Stimulated activated naive B cell treated with anti-CD40 and anti-IgM and Interleukin-4, amounts not matched to agents 10 μg/mL and 1 μg/mL and 100 μg/mL, for 72 hours (primary cell): Measurements from ENCODE around the gene IFNA13.
A peak's percentile ranks its signal among the peaks of the same experiment; 100 is the strongest.

ENCODE experiments used
- ATAC-seq, 2 donors: fragments of 150-1000 bp; cut with Tn5 transposase; replicated peaks; 2 replicates each; pipeline ENCODE4 v1.10.0; 2021; ENCODE audit warnings: moderate library complexity in 1 of 2
- DNase-seq: peaks from one replicate; pipeline ENCODE4 v3.0.0; 2021
- H3K27ac Mint-ChIP-seq: one replicate; pipeline ENCODE4 v1.8.0; 2022; ENCODE audit warnings: mild to moderate bottlenecking, mixed read lengths
- H3K27me3 Mint-ChIP-seq, 2 donors: one replicate each; pipeline ENCODE4 v1.8.0; 2022; ENCODE audit warnings: mixed read lengths in 2 of 2
- H3K36me3 Mint-ChIP-seq, 2 donors: one replicate each; pipeline ENCODE4 v1.8.0; 2022; ENCODE audit warnings: mixed read lengths in 2 of 2, mild to moderate bottlenecking in 1 of 2
- H3K4me1 Mint-ChIP-seq, 2 donors: one replicate each; pipeline ENCODE4 v1.8.0; 2022; ENCODE audit warnings: mixed read lengths in 2 of 2, mild to moderate bottlenecking in 1 of 2
- H3K4me3 Mint-ChIP-seq, 2 donors: one replicate each; pipeline ENCODE4 v1.8.0; 2022; ENCODE audit warnings: mild to moderate bottlenecking in 2 of 2, mixed read lengths in 2 of 2, moderate library complexity in 1 of 2
- H3K9me3 Mint-ChIP-seq, 2 donors: one replicate each; pipeline ENCODE4 v1.8.0; 2022; ENCODE audit warnings: mixed read lengths in 2 of 2, mild to moderate bottlenecking in 1 of 2

IFNA13 gene

DNA sequence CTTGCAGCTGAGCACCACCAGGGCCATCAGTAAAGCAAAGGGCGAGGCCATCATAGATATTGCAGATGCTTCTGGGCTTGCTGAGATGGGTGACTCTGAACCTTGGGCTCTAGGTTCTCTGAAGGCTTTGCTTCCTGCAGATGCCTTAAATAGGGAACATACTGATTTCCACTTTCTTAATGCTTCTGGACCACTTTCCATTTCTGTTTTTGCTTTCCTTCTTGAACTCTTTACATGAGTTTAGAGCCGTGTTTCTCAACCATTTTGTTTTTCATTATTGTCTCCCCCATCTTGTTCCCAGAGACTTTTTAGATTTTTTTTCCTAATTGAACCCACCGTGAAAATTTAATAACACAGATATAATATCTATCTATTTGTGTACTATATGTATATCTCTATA, at the start of gene IFNA13:
Gene IFNA13, minus strand, starts transcription at position 101 of the 400 bp plus-strand sequence. Its CDS starts 47 bp downstream, at position 54.
- ATAC-seq: no peak
- H3K4me3 Mint-ChIP-seq: no peak within 1 kb of the TSS
- no peaks in the 10 kb centered on the region for H3K9me3 Mint-ChIP-seq
- H3K36me3 Mint-ChIP-seq: no peaks in the 10 kb centered on the region
- no peak for DNase-seq
- no peak within 1 kb of the TSS for H3K27ac Mint-ChIP-seq
- peaks cover 3 to 6% of the 10 kb centered on the region in 2 donors for H3K4me1 Mint-ChIP-seq
- H3K27me3 Mint-ChIP-seq: peaks cover 50 to 51% of the 10 kb centered on the region in 2 donors

GRCh38 chr9:21415493-21416267, 47.8 kb upstream of the IFNA13 start:
- Mint-ChIP-seq H3K36me3 (no peaks in the 10 kb centered on the region), H3K4me3 (no peak overlapping the region), H3K27me3 (peaks cover 30 to 56% of the 10 kb centered on the region in 2 donors), H3K9me3 (no peaks in the 10 kb centered on the region), H3K4me1 (peaks cover 17 to 30% of the 10 kb centered on the region in 2 donors), H3K27ac (no peak overlapping the region)
- DNase-seq (no peak), ATAC-seq (no peak)

DNA sequence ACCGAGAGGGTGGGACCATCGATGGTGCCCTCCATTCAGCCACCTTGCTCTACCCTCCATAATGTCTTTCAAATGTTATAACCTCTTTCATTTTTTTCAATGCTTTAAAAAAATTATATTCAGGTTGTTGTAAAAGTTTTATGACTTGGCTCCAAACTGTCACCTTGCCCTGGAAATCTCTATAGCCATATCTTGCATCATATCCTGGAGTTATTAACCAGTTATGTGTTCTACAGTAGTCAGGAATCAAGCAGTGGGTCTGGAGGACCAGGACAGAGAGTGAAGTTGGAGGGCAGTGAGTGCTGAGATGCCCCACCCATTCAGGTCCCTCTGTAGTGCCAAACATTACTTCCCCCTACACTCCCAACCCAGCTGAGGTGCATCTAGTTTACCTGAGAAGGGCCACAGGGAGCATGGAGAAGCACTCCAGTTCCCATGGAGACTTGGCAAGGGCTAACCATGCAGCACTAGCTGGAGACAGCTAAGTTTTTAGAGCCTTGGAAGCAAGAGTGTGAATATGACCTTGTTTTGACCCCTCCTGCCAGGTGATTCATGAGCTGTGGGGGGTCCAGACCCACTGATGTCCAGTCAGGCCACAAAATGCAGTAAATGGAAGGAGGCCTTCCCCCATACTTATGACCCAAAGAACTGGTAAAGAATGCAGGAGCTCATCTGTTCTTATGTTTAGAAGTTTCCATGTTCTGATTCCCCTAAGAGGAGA, 46.5 kb upstream of the IFNA13 start:
- Mint-ChIP-seq H3K4me3 (no peak overlapping the region), H3K27me3 (peaks cover 33 to 59% of the 10 kb centered on the region in 2 donors), H3K9me3 (no peaks in the 10 kb centered on the region), H3K36me3 (no peaks in the 10 kb centered on the region), H3K4me1 (peaks cover 17 to 26% of the 10 kb centered on the region in 2 donors), H3K27ac (no peak overlapping the region)
- ATAC-seq (no peak), DNase-seq (no peak)

DNA sequence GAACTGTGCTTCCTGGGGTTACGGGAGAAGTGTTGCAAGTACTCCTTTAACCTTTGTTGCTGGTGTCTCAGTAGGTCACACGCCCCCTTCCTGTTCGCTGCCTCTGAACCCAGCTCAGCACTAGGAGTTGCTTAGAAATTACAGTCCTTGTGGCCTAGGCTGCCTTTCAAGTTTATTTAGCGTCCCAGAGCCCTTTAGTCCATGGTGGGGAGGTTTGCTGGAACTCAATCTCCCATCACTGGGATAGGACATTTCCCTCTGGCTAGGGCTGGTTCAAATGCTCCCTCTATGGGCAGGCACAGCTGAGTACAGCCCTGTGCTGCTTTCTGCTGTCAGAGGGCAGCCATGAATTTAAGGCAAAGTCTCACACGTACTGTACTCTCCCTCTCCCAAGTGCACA, 45.8 kb upstream of the IFNA13 start:
- DNase-seq (no peak), ATAC-seq (peak; percentile 46 to 52)
- H3K9me3 Mint-ChIP-seq: no peaks in the 10 kb centered on the region
- no peak overlapping the region for H3K4me3 Mint-ChIP-seq
- H3K36me3 Mint-ChIP-seq: no peaks in the 10 kb centered on the region
- H3K27me3 Mint-ChIP-seq: peaks cover 35 to 66% of the 10 kb centered on the region in 2 donors
- no peak overlapping the region for H3K27ac Mint-ChIP-seq
- H3K4me1 Mint-ChIP-seq: peaks cover 17 to 26% of the 10 kb centered on the region in 2 donors

DNA sequence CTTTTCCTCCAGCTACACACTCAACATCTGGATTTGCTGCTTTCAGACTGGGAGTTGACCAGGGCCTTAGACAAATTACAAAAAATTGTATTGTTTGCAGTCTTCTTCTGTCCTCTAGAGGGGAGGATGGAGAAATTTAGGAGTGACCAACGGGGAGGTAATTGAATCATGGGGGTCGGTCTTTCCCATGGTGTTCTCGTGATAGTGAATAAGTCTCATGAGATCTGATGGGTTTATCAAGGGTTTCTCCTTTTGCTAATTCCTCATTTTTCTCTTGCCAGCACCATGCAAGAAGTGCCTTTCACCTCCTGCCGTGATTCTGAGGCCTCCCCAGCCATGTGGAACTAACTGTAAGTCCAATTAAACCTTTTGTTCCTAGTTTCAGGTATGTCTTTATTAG, 45.3 kb upstream of the IFNA13 start:
- no peak for DNase-seq
- H3K27ac Mint-ChIP-seq: no peak overlapping the region
- no peak for ATAC-seq
- H3K4me1 Mint-ChIP-seq: peaks cover 17 to 26% of the 10 kb centered on the region in 2 donors
- no peaks in the 10 kb centered on the region for H3K9me3 Mint-ChIP-seq
- H3K4me3 Mint-ChIP-seq: no peak overlapping the region
- H3K27me3 Mint-ChIP-seq: peaks cover 35 to 66% of the 10 kb centered on the region in 2 donors
- no peaks in the 10 kb centered on the region for H3K36me3 Mint-ChIP-seq

DNA sequence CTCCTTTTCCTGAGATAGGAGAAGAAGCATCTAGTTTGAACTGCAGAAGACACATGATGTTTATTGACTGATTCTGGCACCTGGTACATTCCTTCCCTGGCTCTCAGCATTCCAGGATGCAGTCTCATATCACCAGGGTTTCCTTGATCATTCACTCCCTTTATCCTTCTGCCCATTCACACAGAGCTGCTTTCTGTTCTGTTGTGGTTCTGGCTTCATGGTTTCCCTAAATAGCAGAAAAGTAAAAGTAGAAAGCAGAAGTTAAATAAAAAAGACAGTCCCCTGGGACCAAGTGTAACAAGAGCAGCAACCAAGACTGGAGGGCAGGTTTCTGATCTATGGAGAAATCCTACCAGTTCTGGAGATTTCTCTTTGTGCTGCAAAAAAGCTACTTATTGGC, 44.2 kb upstream of the IFNA13 start:
- Mint-ChIP-seq H3K9me3 (no peaks in the 10 kb centered on the region), H3K27me3 (peaks cover 35 to 63% of the 10 kb centered on the region in 2 donors), H3K36me3 (no peaks in the 10 kb centered on the region), H3K4me1 (peaks cover 17 to 26% of the 10 kb centered on the region in 2 donors), H3K4me3 (no peak overlapping the region), H3K27ac (no peak overlapping the region)
- ATAC-seq (peak; percentile 84 to 92), DNase-seq (no peak)

DNA sequence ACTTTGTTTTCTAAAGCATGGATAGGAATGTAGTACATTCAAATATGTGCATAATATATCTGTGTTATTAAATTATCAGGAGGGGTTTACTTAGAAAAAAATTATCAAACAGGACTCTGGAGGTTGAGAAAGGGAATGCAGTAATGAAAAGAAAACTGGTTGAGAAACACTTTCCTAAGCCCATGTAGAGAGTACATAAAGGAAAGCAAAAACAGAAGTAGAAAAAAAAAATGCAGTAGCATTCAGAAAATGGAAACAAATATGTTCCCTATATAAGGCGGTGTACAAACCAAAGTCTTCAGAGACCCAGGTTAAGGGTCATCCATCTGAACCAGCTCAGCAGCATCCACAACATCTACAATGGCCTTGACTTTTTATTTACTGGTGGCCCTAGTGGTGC, 41.0 kb upstream of the IFNA13 start, which contains the start of gene IFNA8:
Gene IFNA8, plus strand, starts transcription at position 301 of the 400 bp plus-strand sequence. Its CDS starts 60 bp downstream, at position 361.
- H3K9me3 Mint-ChIP-seq: no peaks in the 10 kb centered on the region
- ATAC-seq (no peak), DNase-seq (no peak)
- no peak within 1 kb of the TSS for H3K4me3 Mint-ChIP-seq
- H3K27ac Mint-ChIP-seq: no peak within 1 kb of the TSS
- peaks cover 17 to 20% of the 10 kb centered on the region in 2 donors for H3K4me1 Mint-ChIP-seq
- H3K36me3 Mint-ChIP-seq: no peaks in the 10 kb centered on the region
- peaks cover 29 to 56% of the 10 kb centered on the region in 2 donors for H3K27me3 Mint-ChIP-seq

DNA sequence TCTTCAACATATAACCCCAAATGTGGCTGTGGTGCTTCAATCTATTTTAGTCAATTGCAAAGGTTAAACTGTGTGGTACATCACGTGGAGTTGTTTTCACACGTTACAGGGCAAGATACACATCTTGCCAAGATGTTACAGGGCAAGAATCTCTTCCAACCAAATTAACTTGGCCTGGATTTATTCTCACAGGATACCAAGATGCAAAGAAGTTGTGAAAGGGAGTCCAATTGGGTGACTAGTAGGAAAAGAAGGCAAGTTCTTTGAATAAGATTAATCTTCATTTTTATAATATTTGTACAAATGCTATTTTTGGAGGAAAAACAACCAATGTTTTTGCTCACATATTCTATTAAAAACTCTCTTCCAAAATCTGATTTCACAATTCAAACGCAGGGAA, 36.3 kb upstream of the IFNA13 start:
- no peak for DNase-seq
- H3K4me1 Mint-ChIP-seq: peaks cover 8 to 13% of the 10 kb centered on the region in 2 donors

DNA sequence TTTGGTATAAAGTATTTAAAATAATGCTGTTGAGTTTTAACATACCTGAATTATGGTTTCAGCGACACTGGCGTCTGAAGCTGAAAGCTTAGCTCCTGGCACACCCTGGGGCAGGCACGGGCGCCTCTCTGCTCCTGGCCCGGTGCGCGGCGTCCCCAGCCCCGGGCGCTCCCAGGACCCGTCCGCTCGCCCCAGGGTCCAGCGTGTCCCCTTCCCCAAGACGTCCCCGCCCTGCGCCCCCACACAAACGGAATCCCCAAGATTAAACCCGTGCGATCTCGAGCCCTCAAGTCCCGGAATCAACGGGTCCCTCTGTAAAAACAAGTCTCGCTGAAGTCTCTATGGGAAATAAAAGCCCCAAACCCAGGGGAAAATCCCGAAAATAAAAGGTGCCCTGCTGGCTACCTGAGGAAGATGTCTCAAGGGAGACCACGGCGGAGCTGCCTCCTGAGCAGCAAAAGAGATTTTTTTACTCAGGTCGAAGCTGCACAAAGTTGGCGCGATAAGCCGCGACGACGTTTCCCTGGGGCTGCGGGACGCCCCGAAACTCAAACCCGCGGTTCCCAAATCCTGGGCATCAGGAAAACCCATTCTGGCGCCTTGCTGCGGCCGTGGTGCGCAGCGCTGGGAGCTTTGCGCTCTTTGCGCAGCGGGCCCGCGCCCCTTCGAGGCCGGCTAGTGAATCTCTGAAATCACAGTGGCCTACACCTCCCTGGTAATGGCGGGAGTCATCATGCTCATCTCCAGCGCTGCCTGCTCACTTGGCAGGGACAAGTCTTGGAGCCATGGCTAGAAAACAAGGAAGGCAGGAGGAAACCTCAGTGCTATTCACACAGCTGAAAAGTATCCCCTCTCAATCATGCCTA, 34.8 kb upstream of the IFNA13 start:
- H3K27me3 Mint-ChIP-seq: peaks cover 50 to 77% of the 10 kb centered on the region in 2 donors
- H3K27ac Mint-ChIP-seq: no peak overlapping the region
- H3K36me3 Mint-ChIP-seq: no peaks in the 10 kb centered on the region
- ATAC-seq (no peak), DNase-seq (no peak)
- H3K9me3 Mint-ChIP-seq: no peaks in the 10 kb centered on the region
- peak overlapping the region; percentile 52 to 69 for H3K4me3 Mint-ChIP-seq
- H3K4me1 Mint-ChIP-seq: peaks cover 8 to 13% of the 10 kb centered on the region in 2 donors

More for the DNA sequence above, 36.3 kb upstream of the IFNA13 start:
- no peak for ATAC-seq
- H3K9me3 Mint-ChIP-seq: no peaks in the 10 kb centered on the region
- H3K27ac Mint-ChIP-seq: no peak overlapping the region
- H3K4me3 Mint-ChIP-seq: no peak overlapping the region
- peaks cover 41 to 66% of the 10 kb centered on the region in 2 donors for H3K27me3 Mint-ChIP-seq
- H3K36me3 Mint-ChIP-seq: no peaks in the 10 kb centered on the region

- ATAC-seq (no peak), DNase-seq (no peak)
- Mint-ChIP-seq H3K4me3 (no peak overlapping the region), H3K9me3 (no peaks in the 10 kb centered on the region), H3K4me1 (peaks cover 14 to 23% of the 10 kb centered on the region in 2 donors), H3K27ac (no peak overlapping the region), H3K36me3 (no peaks in the 10 kb centered on the region), H3K27me3 (peaks cover 57 to 79% of the 10 kb centered on the region in 2 donors)
These were observed 32.1 kb upstream of the IFNA13 start for GRCh38 chr9:21399956-21400355.

DNA sequence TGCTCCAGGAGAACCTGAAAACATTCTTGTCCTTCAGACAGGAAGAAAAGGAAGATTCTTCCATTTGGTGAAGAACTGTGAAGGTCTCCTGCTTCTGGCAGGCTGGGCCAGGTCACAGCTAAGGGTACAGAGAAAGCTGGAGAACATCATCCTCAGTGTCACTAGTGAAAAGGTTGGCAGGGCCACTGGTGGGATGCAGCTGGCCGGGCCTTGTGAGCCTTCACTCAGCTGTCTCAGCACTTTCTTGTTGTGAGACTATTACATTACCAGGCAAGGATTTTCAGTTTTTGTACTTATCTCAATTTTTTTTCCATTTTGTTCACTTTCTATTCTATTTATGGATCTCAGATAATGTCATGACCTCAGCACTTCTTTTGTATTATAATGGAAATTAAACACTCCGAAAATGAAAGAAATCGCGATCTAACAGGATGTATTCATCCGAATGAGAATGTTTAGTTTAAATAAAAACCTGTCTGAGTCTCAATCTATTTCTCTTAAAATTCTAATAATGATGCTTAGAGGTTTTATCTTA, 31.2 kb upstream of the IFNA13 start:
- H3K4me3 Mint-ChIP-seq: no peak overlapping the region
- ATAC-seq (no peak), DNase-seq (no peak)
- no peaks in the 10 kb centered on the region for H3K9me3 Mint-ChIP-seq
- peaks cover 55 to 76% of the 10 kb centered on the region in 2 donors for H3K27me3 Mint-ChIP-seq
- H3K4me1 Mint-ChIP-seq: peaks cover 14 to 23% of the 10 kb centered on the region in 2 donors
- no peaks in the 10 kb centered on the region for H3K36me3 Mint-ChIP-seq
- H3K27ac Mint-ChIP-seq: no peak overlapping the region

DNA sequence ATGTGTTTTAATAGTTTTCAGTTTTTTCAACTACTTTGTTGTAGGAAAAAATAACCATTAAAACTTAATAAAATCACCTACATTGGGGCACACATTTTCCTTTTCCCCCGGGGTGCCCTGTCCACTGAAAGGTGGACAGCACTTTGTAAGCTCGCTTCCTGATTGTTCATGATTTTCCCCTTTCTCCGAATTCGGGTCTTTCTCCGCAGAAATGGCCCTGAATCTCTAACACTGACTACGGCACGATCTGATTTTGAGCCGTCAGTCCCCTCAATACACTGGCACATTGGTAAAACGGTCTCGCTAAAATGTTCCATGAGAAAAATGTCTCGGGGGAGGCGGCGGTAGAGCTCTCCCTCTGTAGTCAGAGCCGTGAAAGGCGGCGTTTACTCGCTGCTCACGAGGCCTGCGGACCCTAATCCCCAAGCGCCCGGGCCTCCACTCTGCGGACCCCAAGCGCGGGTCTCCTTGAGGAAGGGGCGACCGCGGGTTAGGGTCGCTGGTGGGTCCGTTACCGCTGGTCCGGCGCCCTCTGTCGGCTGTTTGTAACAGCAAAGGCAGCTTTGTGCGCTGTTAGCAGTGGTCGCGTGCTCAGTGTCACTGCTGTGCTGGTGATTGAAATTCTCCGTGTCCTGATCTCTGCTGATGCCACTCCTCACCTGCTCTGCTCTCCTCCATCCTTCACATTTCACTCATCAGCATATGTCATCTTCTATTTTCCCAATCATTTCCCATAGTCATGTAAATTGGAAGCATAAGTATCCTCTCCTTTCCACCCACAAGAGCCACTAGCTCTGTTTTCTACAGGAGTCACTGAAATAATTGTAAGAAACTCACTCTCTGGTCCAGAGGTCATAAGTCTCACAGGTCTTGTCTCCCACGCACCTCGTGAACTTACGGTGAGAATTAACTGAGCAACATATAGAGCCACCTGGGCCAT, 28.2 kb upstream of the IFNA13 start:
- ATAC-seq (peak; percentile 73 to 75), DNase-seq (no peak)
- peak overlapping the region; percentile 33 for H3K27ac Mint-ChIP-seq
- H3K9me3 Mint-ChIP-seq: no peaks in the 10 kb centered on the region
- peaks cover 9 to 20% of the 10 kb centered on the region in 2 donors for H3K4me1 Mint-ChIP-seq
- peaks cover 56 to 81% of the 10 kb centered on the region in 2 donors for H3K27me3 Mint-ChIP-seq
- no peaks in the 10 kb centered on the region for H3K36me3 Mint-ChIP-seq
- peak overlapping the region; percentile 53 to 74 for H3K4me3 Mint-ChIP-seq

DNA sequence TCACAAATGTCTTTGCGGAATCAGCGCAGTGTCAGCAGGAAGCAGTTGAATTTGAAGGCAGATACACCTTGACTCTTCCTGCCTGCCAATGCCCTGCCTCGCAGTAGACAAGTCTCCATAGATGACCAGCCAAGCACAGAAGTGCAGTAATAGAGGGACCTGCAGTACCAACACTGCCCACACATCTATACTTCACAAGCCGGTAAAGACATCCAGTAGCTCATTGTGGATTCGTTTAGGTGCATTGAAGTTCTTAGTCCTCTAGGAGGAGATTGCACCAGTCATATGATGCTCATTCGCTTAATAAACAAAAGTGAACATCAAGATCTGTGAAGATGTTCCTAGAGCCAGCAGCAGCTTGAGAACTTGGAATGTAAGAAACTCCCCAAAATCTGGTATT, 24.4 kb upstream of the IFNA13 start:
- Mint-ChIP-seq H3K9me3 (no peaks in the 10 kb centered on the region), H3K27me3 (peaks cover 62 to 81% of the 10 kb centered on the region in 2 donors), H3K27ac (no peak overlapping the region), H3K4me3 (no peak overlapping the region), H3K4me1 (peaks cover 6 to 14% of the 10 kb centered on the region in 2 donors), H3K36me3 (no peaks in the 10 kb centered on the region)
- no peak for DNase-seq
- peak; percentile 88 to 97 for ATAC-seq
